Smooth muscle cell of the brain vasculature (primary cell): ENCODE measurements around the gene INTS4.
"Not testable (repeated sequence)": the region's sequence is repeated elsewhere in the genome, so short reads cannot be mapped to it uniquely, and the experiment has no call there.

Source experiments
- DNase-seq: peaks from one replicate; pipeline ENCODE4 v3.0.0-alpha.2; 2012; ENCODE audit warnings: low read depth, low spot score

Gene INTS4

DNA sequence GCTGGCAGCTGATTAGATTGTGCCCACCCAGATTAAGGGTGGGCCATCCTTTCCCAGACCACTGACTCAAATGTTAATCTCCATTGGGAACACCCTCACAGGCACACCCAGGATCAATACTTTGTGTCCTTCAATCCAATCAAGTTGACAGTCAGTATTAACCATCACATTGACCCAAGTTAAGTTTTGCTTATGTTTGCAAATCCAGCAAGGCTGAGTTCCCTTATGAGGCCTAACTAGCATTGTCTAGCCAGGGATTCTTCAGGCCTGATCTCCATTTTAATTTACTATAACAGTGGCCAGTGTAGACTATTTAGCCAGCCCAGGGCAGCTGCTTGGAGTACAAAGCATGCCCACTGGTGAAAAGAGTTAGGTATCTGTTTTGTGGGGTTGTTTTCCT, 30.9 kb upstream of the INTS4 start:
- DNase-seq, result no peak

DNA sequence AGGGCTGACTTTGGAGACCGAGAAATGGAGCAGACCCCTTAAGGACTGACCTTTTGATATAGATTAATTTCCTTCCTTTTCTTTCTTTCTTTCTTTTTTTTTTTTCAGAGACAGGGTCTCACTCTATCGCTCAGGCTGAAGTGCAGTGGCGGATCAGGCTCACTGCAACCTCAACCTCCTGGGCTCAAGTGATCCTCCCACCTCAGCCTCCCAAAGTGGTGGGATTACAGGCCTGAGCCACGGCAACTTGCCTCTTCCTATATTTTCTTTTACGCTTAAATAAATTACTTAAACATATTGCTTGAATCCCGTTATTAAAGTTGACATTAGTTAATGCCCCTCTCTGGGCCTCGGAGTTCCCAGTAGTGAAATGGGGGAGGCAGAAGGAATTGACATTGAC, 29.0 kb upstream of the INTS4 start:
- DNase-seq, result no peak

DNA sequence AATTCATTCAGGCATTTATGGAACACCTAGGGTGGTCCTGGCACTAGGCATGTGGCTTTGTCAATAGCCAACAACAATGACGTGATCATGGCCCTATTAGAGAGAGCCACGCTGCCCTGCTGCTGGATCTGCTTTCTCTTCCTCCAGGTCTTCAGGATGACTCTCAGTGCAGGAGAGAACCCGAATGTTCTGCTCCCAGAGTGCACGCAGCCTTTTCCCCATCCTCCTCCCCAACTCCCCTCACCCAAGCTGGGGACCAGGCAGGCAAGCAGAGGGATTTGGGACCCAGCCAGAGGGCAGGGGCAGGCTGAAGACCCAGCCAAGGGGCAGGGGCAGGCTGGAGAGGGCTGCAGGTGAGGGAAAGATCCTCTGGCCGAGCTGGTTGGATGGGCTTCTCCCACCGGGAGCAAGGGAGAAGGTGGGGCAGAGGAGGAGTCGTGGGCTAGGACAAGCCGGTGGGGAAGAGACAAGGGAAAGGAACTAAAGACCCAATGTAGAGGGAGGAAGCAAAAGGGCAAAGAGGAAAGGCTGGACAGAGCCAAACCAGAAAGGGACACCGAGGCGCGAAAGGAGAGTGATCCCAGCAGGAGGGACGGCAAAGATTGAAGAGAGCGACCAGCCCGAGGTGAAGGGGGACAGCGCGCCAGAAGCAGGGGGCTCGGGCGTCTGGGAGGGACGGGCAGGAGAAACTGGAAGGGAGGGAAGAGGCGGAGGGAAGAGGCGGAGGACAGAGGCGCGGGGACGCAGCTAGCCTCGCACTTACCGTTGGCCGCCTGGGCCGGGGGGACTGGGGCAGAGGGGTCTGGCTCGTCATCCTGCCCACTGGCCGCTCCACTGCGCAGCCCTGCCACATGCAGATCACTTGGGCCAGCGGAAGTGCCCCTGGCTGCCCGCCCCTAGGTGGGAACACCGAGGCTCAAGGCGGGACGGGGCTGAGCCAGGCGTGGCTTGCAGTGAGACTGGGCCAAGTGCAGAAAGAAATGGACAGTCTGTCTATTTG, 28.2 kb upstream of the INTS4 start, which contains the start of gene KCTD14:
KCTD14 (minus strand) TSS at position 880 of the 1,000 bp plus-strand sequence; CDS start at position 853, 27 bp downstream.
- DNase-seq, result no peak

DNA sequence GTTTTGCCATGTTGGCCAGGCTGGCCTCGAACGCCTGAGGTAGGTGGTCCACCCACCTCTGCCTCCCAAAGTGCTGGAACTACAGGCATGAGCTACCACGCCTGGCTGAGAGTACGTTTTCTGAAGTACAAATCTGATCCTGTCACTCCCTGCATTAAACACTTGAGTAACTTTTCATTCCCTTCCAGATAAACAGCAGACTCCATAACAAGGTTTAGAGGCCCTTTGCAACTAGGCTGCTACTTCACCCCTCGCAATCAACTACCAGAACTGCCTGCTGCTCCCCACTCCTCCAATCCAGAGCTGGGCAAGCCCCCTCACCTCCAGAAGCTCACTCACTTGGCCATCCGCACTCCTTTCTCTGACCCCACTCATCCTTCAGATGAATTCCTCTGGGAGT, 27.1 kb upstream of the INTS4 start:
- DNase-seq, result no peak

DNA sequence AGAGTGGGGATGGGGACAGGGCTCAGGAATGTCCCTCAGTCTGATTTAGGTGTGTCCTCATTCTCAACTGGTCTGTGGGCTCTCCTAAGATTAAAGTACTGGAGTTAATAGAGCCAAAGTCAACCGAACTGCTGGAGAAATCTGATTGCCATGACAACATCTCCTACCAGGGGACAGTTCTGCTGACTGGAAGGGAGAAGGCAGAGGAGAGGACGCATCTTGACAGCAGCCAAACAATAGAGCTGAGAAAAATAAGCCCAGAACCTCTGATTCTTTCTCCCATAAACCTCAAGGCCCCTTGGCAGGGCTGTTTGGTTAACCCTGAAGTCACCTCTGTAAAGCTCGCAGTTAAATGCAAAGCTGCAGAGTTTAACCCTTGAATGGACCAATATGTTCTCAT, 25.8 kb upstream of the INTS4 start:
- no peak for DNase-seq

DNA sequence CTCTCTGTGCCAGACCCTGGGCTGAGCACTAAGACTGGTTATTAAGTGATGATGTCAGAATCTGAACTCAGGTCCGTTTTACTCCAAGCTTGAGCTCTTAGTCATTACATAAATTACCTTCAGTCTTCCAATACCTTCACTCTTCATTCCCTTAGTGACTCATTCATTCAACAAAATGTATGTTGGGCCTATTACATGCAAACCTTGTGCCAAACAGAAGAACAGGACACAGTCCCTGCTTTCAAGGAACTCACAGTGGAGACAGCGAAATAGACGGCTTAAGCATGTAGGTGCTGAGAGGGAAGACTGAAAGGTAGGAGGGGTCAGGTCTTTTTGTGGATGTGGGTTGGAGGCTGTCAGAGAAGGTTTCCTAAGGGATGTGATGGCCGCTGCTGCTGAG, 25.3 kb upstream of the INTS4 start:
- DNase-seq, result no peak

DNA sequence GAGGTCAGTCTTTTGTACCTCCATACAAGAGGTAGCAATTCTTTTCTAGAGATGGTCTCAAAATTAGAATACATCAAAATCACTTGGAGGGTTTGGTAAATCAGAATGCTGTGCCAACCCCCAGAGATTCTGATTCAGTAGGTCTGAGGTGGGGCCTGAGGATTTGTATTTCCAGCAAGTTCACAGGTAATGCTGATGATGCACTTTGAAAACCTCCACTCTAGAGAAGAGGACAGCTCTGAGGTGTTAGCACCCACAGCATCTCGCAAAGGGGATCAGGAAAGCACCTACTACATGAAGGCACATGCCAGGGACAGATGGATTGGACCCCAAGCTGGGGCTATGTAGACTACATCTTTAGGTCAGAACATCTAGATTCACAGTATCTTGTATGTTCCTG, 21.4 kb upstream of the INTS4 start:
- DNase-seq, result no peak

DNA sequence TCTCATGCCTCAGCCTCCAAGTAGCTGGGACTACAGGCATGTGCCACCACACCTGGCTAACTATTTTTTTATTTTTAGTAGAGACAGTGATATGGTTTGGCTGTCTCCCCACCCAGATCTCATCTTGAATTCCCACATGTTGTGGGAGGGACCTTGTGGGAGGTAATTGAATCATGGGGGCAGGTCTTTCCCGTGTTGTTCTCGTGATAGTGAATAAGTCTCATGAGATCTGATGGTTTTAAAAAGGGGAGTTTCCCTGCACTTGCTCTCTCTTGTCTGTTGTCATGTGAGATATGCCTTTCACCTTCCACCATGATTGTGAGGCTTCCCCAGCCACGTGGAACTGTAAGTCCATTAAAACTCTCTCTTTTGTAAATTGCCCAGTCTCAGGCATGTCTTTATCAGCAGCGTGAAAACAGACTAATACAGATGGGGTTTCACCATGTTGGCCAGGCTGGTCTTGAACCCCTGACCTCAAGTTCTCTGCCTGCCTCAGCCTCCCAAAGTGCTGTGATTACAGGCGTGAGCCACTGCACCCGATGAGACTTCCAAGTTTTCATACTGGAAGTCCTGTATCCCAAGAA, 20.6 kb upstream of the INTS4 start:
- DNase-seq, result not testable (repeated sequence)

DNA sequence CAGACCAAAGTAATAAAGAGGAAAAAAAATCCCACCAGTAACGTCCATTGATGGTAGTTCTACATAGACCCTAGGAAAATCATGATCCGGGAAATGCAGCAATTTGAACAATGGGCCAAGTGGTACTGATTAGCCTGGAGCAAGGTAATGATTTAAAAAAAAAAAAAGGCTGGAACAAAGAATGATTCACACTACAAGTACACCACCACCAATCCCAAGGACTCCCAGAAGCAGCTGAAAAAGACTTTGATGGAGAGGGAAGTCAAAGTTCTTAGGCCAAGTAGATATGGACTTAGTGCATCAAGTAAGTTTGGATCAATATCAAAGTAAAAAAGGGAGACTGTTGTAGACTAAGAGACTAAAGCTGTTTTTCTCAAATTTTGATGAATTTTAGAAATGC, 16.8 kb upstream of the INTS4 start:
- no peak for DNase-seq

DNA sequence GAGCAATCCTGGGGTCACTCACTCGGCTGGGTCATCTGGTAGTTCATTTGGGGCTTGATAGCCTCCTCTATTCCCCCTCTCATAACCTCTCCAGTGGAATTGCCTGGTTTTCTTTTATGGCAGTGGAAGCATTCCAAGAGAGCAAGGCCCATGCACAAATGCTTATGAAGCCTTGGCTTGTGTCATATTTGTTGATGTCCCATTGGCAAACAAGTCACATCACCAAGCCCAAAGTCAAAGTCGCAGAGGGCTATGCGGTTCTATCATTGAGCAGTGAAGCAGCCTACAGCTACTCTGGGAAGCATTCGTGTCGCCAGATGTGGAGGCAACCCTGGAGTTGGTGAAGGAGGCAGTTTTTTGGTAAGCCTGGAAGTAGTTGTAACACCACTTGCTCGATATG, 16.3 kb upstream of the INTS4 start:
- DNase-seq, result no peak

DNA sequence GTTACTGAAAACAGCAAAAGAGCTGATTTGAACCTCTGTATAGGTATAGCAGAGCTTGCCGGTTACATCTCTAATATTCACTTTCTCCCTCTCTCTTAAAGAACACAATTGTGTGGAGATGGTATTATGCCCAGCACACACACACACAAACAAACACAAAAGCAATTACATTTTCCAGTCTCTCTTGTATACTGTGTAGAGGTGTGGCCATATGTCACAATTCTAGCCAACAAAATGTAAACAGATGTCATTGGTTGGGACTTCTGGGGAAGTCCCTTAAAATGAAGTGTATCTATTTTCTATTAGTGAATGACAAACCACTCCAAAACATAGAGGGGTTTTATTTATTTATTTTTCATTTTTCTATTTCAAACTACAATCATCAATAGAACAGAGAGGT, 15.8 kb upstream of the INTS4 start:
- DNase-seq, result no peak

DNA sequence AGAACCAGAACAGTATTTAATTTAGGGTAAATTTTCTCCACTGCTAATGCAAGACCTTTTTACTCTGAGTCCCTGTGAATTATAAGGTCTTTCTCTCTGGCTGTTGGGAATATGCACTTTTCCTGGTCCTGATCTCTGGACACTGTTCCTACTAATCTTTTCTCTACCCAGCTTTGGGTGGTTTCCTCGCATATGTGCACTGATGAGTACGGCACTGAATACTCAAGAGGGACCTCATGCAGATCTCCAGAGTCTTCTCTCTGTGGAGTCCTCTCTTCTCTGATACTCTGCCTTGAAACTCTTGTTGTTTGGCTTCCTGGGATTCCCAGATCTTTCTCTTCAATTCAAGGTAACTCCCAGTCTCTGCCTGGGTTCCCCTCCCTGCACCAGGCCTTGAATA, 14.6 kb upstream of the INTS4 start:
- DNase-seq, result no peak

DNA sequence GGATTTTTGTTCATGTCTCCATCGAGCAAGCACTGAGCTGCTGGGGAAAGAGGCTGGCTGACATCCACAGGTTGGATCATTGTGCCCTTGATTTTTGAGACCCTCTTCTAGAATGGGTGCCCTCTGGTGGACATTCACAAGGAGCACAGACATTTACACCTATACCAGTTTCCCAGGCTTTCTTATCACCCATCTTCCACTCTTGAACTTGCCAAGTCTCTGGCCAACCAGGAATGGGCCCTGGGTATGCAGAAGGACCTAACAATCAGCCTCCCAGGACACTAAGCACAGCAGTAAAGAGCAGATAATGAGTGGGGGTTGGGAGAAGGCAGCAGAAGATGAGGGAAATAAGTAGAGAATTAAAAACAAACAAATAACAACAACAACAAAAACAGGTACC, 5.7 kb upstream of the INTS4 start:
- no peak for DNase-seq

DNA sequence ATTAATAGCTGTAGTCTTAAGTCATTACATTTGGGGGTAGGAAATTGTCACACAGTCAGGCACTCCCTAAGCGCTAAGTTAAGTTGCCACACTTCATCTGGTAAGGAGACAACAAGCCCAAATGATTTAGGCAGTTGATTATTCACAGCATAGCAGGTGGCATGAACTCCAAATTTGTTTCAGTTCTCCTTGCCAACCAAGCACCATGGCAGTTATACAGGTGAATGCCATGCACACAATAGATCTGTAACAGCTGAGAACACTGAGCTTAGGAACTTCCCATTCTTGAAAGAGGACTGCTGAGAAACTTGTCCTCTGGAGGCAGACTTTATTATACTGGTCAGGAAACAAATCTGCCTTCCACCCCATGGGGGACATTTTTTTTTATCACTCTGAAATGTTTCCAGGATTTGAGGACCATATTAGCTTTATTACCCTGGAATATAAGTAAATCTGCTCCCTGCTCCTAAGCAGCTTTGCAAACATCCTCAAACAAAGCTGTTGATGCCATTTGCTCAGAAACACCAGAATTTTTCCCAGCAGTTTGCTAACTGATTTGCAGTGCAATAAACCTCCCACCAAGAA, 5.1 kb upstream of the INTS4 start:
- DNase-seq, result no peak

DNA sequence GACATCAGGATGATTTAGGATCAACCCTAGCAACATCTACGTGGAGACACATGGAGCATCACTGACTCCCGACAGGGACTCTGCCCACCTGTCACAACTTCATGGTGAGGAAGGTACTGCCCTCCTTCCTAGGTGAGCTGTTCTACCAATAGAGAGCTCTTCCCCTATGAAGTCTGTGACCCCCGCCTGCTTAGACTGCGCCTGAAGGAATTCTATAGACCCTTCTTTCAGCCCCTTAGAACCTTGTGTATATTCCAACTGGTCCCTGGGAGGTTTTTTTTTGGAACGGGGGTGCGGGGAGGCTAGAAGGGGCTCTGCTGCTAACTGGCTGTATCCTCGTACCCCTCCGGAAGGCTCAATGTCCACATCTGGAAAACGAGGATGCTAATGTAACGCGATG, 566 bp downstream of the INTS4 start:
- DNase-seq, result no peak

DNA sequence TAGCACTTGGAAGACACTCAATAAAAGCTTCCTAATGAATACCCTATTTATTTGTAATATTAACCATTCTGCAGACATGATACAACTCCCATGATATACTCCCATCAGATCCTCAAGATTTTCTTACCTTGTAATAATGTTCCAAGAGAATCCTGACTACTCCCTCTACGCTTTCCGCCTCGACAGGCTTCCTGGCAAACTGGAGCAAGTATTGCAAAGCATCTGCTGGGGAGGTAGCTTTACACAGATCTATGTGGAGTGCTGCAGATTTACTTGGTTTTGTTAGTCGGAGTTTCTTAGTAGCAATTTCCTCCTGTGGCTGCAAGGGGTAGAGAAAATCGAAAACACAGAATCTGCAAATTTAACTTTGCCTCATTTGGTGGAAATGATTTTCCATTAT, 3.5 kb downstream of the INTS4 start:
- no peak for DNase-seq

DNA sequence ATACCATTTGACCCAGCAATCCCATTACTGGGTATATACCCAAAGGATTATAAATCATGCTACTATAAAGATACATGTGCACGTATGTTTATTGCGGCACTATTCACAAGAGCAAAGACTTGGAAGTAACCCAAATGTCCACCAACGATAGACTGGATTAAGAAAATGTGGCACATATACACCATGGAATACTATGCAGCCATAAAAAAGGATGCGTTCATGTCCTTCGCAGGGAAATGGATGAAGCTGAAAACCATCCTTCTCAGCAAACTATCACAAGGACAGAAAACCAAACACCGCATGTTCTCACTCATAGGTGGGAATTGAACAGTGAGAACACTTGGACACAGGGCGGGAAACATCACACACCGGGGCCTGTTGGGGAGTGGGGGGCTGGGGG, 8.0 kb downstream of the INTS4 start:
- DNase-seq, result not testable (repeated sequence)

DNA sequence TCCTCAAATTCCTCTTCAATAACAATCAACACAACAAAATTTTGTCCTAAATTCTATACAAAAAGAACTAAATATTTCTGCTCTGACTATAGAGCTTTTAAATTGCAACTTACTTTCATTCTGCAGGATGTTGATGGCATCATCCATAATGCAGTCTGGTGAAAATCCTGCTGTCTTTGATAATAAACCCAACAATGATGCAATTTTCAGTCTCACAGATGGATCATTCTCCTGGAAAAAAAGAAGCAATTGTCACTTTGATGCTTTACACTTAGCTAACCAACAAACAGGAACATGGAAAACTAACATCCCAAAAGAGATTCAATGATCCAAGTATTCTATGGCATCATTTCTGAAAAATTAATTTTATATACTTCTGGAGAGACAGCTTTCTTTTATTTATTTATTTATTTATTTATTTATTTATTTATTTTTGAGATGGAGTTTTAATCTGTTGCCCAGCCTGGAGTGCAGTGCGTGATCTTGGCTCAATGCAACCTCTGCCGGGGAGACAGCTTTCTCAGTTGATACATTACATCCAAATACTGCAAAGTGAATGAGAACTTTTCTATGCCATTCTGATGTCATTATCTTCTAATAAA, 13.0 kb downstream of the INTS4 start:
- DNase-seq, result no peak

DNA sequence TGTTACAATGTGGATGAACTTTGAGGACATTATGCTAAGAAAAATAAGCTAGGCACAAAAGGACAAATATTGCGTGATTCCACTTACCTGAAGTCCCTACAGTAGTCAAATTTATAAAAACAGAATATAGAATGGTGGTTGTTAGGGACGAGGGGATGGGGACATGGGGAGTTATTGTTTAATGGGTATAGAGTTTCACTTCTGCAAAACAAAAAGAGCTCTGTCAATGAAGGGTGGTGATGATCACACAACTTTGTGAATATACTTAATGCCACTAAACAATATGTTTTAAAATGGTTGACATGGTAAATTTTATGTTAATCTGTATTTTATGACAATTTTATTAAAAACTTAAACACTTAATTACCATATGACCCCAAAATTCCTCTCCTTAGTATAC, 26.1 kb downstream of the INTS4 start:
- no peak for DNase-seq

DNA sequence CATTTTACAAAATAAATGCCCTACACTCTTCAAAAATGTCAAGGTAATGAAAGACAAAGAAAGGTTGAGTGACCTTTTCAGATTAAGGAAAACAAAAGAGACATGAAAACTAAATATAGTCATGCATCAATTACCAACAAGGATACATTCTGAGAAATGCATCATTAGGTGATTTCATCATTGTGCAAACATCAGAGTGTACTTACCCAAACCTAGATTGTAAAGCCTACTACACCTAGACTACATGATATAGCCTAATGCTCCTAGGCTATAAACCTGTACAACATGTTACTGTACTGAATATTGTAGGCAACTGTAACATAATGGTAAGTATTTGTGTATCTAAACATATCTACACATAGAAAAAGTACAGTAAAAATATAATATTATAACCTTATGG, 26.7 kb downstream of the INTS4 start:
- no peak for DNase-seq

DNA sequence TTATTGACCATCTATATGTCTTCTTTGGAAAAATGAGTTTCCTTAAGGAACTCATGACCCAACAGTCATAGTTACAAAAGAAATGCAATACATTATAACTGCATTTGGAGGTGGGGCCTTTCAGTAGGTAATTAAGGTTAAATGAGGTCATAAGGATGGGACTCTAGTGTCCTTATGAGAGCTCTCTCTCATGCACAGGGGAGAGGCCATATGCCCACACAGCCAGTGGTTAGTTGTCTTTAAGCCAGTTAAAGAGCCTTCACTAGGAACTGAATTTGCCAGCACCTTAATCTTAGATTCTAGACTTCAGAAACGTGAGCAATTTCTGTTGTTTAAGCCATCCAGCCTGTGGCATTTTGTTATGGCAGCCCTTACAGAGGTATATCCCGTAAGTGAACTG, 27.3 kb downstream of the INTS4 start:
- DNase-seq, result no peak

DNA sequence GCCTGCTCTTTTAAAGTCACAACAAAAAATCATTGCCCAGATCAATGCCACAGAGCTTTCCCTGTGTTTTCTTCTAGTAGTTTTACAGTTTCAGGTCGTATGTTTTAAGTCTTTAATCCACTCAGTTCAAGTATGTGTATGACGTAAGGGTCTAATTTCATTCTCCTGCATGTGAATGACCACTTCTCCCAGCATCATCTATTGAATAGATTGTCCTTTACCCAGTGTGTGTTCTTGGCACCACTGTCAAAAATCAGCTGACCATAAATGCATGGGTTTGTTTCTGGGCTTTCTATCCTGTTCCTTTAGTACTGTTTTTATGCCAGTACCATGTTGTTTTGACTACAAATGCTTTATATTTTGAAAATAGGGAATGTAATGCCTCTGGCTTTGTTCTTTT, 28.1 kb downstream of the INTS4 start:
- no peak for DNase-seq
